Breast epithelium (tissue), 3 donors: ENCODE data around the gene H6PD.

ENCODE experiments used
- POLR2A ChIP-seq: fragments of 450-650 bp; IDR thresholded peaks from one replicate; pipeline ENCODE4 v1.6.1; 2016; ENCODE audit warnings: antibody characterized with exemption, mild to moderate bottlenecking, moderate library complexity
- POLR2AphosphoS5 ChIP-seq, 3 donors: sonication (generic); formaldehyde crosslinking; IDR thresholded peaks; one replicate each; pipeline ENCODE4 v1.6.1; 2017; ENCODE audit warnings: antibody characterized with exemption in 3 of 3
- TF ChIP-seq, protein P1 (sequence below), 3 donors: fragments of 450-650 bp; IDR thresholded peaks; one replicate each; pipeline ENCODE4 v1.5.1; 2016 to 2017; ENCODE audit warnings: antibody characterized with exemption in 3 of 3, mild to moderate bottlenecking in 3 of 3, moderate library complexity in 3 of 3

DNA sequence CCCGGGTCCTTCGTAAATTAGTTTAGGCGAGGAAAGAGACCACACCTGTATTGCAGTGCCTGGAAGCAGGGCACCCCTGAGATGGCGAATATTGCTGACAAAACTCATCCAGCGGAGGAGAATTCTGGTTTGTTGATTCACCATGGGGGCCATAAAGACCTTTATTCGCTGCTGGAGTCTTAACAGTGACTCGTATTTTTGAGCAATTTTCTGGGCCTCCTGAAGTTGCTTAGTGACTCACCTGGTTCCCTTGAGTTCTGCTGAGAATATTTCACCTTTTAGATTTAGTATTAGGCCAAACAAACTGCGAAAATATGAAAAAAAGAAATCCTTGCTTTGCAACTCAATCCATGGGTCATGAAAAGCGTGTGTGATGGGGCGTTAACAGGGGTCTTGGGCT, 20.6 kb upstream of the H6PD start:
- TF ChIP-seq, protein P1, sequence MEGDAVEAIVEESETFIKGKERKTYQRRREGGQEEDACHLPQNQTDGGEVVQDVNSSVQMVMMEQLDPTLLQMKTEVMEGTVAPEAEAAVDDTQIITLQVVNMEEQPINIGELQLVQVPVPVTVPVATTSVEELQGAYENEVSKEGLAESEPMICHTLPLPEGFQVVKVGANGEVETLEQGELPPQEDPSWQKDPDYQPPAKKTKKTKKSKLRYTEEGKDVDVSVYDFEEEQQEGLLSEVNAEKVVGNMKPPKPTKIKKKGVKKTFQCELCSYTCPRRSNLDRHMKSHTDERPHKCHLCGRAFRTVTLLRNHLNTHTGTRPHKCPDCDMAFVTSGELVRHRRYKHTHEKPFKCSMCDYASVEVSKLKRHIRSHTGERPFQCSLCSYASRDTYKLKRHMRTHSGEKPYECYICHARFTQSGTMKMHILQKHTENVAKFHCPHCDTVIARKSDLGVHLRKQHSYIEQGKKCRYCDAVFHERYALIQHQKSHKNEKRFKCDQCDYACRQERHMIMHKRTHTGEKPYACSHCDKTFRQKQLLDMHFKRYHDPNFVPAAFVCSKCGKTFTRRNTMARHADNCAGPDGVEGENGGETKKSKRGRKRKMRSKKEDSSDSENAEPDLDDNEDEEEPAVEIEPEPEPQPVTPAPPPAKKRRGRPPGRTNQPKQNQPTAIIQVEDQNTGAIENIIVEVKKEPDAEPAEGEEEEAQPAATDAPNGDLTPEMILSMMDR (IDR thresholded peaks at IDR 0.05): no peak
- TF ChIP-seq POLR2AphosphoS5 (IDR thresholded peaks at IDR 0.05) (no peak), POLR2A (no peak)
